ENCODE measurements around the gene HOOK2. TPM values are rescaled to one million over a fixed set of nuclear protein-coding genes. Genes with fewer than 3 reads are reported as not detected.
"Not testable (repeated sequence)": the region's sequence is repeated elsewhere in the genome, so short reads cannot be mapped to it uniquely, and the experiment has no call there.

The HOOK2 gene
- total and polyA plus RNA-seq, 2 experiments from 2014 or later: 56.9 to 86.4 TPM

DNA sequence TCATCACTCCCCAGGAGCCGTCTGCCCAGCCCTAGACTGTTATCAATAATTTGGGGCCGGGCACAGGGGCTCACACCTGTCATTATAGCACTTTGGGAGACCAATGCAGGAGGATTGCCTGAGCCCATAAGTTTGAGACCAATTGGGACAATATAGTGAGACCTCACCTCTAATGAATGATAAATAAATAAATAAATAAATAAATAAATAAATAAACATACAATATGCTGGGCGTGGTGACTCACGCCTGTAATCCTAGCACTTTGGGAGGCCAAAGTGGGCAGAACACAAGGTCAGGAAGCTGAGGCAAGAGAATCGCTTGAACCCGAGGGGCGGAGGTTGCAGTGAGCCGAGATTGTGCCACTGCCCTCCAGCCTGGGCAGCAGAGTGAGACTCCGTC, 62.0 kb downstream of the HOOK2 start:
- not testable (repeated sequence) for H3K9me2 ChIP-seq (ENCODE audit: insufficient read depth)

More for the DNA sequence above, 62.0 kb downstream of the HOOK2 start:
- H3K36me3 Mint-ChIP-seq (ENCODE audit: low read depth): peaks cover 86% of the 10 kb centered on the region
- peaks cover 60% of the 10 kb centered on the region for H3K36me3 ChIP-seq (ENCODE audit: insufficient read depth)
- H3K4me1 ChIP-seq (ENCODE audit: insufficient read depth); H2AFZ ChIP-seq; H3K4me3 Mint-ChIP-seq; H3K27ac Mint-ChIP-seq; H3K4me2 ChIP-seq; H3K27ac ChIP-seq (ENCODE audit: low read depth); H3K4me3 ChIP-seq; H3K27me3 ChIP-seq (ENCODE audit: insufficient read depth); DNase-seq (ENCODE audit: low spot score); H3K27me3 Mint-ChIP-seq (ENCODE audit: insufficient read depth, low read depth, poor library complexity); H3K9me3 Mint-ChIP-seq; ATAC-seq; H3K4me1 Mint-ChIP-seq: not testable (repeated sequence)
- peaks cover 26% of the 10 kb centered on the region for H3K79me2 ChIP-seq (replicated peaks; ENCODE audit: insufficient read depth)
- H4K20me1 ChIP-seq (replicated peaks; ENCODE audit: insufficient read depth): peaks cover 44% of the 10 kb centered on the region
- peaks cover 49% of the 10 kb centered on the region for H3F3A ChIP-seq (replicated peaks; ENCODE audit: low read depth)

Small RNA genes within 50 kb of the gene (microRNA-seq; reads per million reads assigned to microRNA genes)
- not detected for gene MIR5684

Small RNA genes within 50 kb of the gene (small RNA-seq; reads per million reads assigned to genes)
- gene MIR5684 (ENCODE audit: low replicate concordance): not detected

Other genes with a start within 250 kb of the HOOK2 start
- gene ZNF564, start 224.1 kb downstream of the HOOK2 start, total RNA-seq (2014; rRNA removed; shearing (Covaris generic)): 8.6 and 8.9 TPM in 2 replicates
- gene ZNF564, start 224.1 kb downstream of the HOOK2 start, polyA plus RNA-seq (2016; fragmentation: Nextera tagmentation; extraction: Ambion mirVana): 5.8 and 7.1 TPM in 2 replicates
- gene ZNF490, start 164.7 kb downstream of the HOOK2 start, total RNA-seq (2014; rRNA removed; shearing (Covaris generic)): 7.3 and 8.5 TPM in 2 replicates
- gene ZNF490, start 164.7 kb downstream of the HOOK2 start, polyA plus RNA-seq (2016; fragmentation: Nextera tagmentation; extraction: Ambion mirVana): 1.3 and 1.4 TPM in 2 replicates
- 15.3 TPM in 2 replicates for gene ZNF791, start 164.6 kb downstream of the HOOK2 start, total RNA-seq (2014; rRNA removed; shearing (Covaris generic))
- 9.8 and 12.2 TPM in 2 replicates for gene ZNF791, start 164.6 kb downstream of the HOOK2 start, polyA plus RNA-seq (2016; fragmentation: Nextera tagmentation; extraction: Ambion mirVana)
- 60.8 and 73.8 TPM in 2 replicates for gene MAN2B1, start 108.8 kb downstream of the HOOK2 start, total RNA-seq (2014; rRNA removed; shearing (Covaris generic))
- gene MAN2B1, start 108.8 kb downstream of the HOOK2 start, polyA plus RNA-seq (2016; fragmentation: Nextera tagmentation; extraction: Ambion mirVana): 33.2 and 39.2 TPM in 2 replicates
- 12.5 and 31.6 TPM in 2 replicates for gene WDR83, start 108.7 kb downstream of the HOOK2 start, total RNA-seq (2014; rRNA removed; shearing (Covaris generic))
- 18.5 and 18.6 TPM in 2 replicates for gene WDR83, start 108.7 kb downstream of the HOOK2 start, polyA plus RNA-seq (2016; fragmentation: Nextera tagmentation; extraction: Ambion mirVana)
- gene DHPS, start 93.7 kb downstream of the HOOK2 start, total RNA-seq (2014; rRNA removed; shearing (Covaris generic)): 126 and 141 TPM in 2 replicates
- gene DHPS, start 93.7 kb downstream of the HOOK2 start, polyA plus RNA-seq (2016; fragmentation: Nextera tagmentation; extraction: Ambion mirVana): 85.4 and 107 TPM in 2 replicates
- not detected in 2 replicates for gene GNG14, start 87.6 kb downstream of the HOOK2 start, total RNA-seq (2014; rRNA removed; shearing (Covaris generic))
- gene GNG14, start 87.6 kb downstream of the HOOK2 start, polyA plus RNA-seq (2016; fragmentation: Nextera tagmentation; extraction: Ambion mirVana): not detected in 2 replicates
- 12.3 and 19.4 TPM in 2 replicates for gene FBXW9, start 78.9 kb downstream of the HOOK2 start, total RNA-seq (2014; rRNA removed; shearing (Covaris generic))
- gene FBXW9, start 78.9 kb downstream of the HOOK2 start, polyA plus RNA-seq (2016; fragmentation: Nextera tagmentation; extraction: Ambion mirVana): 6.6 and 8.2 TPM in 2 replicates
- gene TNPO2, start 51.6 kb downstream of the HOOK2 start, total RNA-seq (2014; rRNA removed; shearing (Covaris generic)): 83.0 and 85.9 TPM in 2 replicates
- 35.8 and 37.1 TPM in 2 replicates for gene TNPO2, start 51.6 kb downstream of the HOOK2 start, polyA plus RNA-seq (2016; fragmentation: Nextera tagmentation; extraction: Ambion mirVana)
- 170 and 171 TPM in 2 replicates for gene TRIR, start 40.9 kb downstream of the HOOK2 start, total RNA-seq (2014; rRNA removed; shearing (Covaris generic))
- gene TRIR, start 40.9 kb downstream of the HOOK2 start, polyA plus RNA-seq (2016; fragmentation: Nextera tagmentation; extraction: Ambion mirVana): 254 and 257 TPM in 2 replicates
- 75.3 and 109 TPM in 2 replicates for gene GET3, start 38.1 kb downstream of the HOOK2 start, total RNA-seq (2014; rRNA removed; shearing (Covaris generic))
- gene GET3, start 38.1 kb downstream of the HOOK2 start, polyA plus RNA-seq (2016; fragmentation: Nextera tagmentation; extraction: Ambion mirVana): 89.5 and 90.4 TPM in 2 replicates
- gene BEST2, start 23.8 kb downstream of the HOOK2 start, total RNA-seq (2014; rRNA removed; shearing (Covaris generic)): 7.5 and 10.4 TPM in 2 replicates
- gene BEST2, start 23.8 kb downstream of the HOOK2 start, polyA plus RNA-seq (2016; fragmentation: Nextera tagmentation; extraction: Ambion mirVana): 1.2 and 1.3 TPM in 2 replicates
- 16.0 and 20.2 TPM in 2 replicates for gene JUNB, start 15.9 kb upstream of the HOOK2 start, total RNA-seq (2014; rRNA removed; shearing (Covaris generic))
- 7.7 and 7.8 TPM in 2 replicates for gene JUNB, start 15.9 kb upstream of the HOOK2 start, polyA plus RNA-seq (2016; fragmentation: Nextera tagmentation; extraction: Ambion mirVana)
- 465 and 486 TPM in 2 replicates for gene PRDX2, start 26.2 kb upstream of the HOOK2 start, total RNA-seq (2014; rRNA removed; shearing (Covaris generic))
- 314 and 346 TPM in 2 replicates for gene PRDX2, start 26.2 kb upstream of the HOOK2 start, polyA plus RNA-seq (2016; fragmentation: Nextera tagmentation; extraction: Ambion mirVana)
- 0.38 TPM in 1 of 2 replicates, not detected in the other for gene THSD8, start 26.5 kb upstream of the HOOK2 start, total RNA-seq (2014; rRNA removed; shearing (Covaris generic))
- gene THSD8, start 26.5 kb upstream of the HOOK2 start, polyA plus RNA-seq (2016; fragmentation: Nextera tagmentation; extraction: Ambion mirVana): 38.5 and 42.2 TPM in 2 replicates
- 62.6 and 68.2 TPM in 2 replicates for gene RNASEH2A, start 31.0 kb upstream of the HOOK2 start, total RNA-seq (2014; rRNA removed; shearing (Covaris generic))
- gene RNASEH2A, start 31.0 kb upstream of the HOOK2 start, polyA plus RNA-seq (2016; fragmentation: Nextera tagmentation; extraction: Ambion mirVana): 39.4 and 40.5 TPM in 2 replicates
- gene RTBDN, start 59.0 kb upstream of the HOOK2 start, total RNA-seq (2014; rRNA removed; shearing (Covaris generic)): 3.3 and 4.1 TPM in 2 replicates
- gene RTBDN, start 59.0 kb upstream of the HOOK2 start, polyA plus RNA-seq (2016; fragmentation: Nextera tagmentation; extraction: Ambion mirVana): 4.4 and 4.6 TPM in 2 replicates
- gene MAST1, start 63.0 kb upstream of the HOOK2 start, total RNA-seq (2014; rRNA removed; shearing (Covaris generic)): 13.4 and 19.9 TPM in 2 replicates
- 8.9 and 13.9 TPM in 2 replicates for gene MAST1, start 63.0 kb upstream of the HOOK2 start, polyA plus RNA-seq (2016; fragmentation: Nextera tagmentation; extraction: Ambion mirVana)
- gene DNASE2, start 105.9 kb upstream of the HOOK2 start, total RNA-seq (2014; rRNA removed; shearing (Covaris generic)): 27.3 and 35.0 TPM in 2 replicates
- gene DNASE2, start 105.9 kb upstream of the HOOK2 start, polyA plus RNA-seq (2016; fragmentation: Nextera tagmentation; extraction: Ambion mirVana): 15.9 and 17.4 TPM in 2 replicates
- 1.1 and 1.4 TPM in 2 replicates for gene KLF1, start 111.6 kb upstream of the HOOK2 start, total RNA-seq (2014; rRNA removed; shearing (Covaris generic))
- 0.74 and 0.80 TPM in 2 replicates for gene KLF1, start 111.6 kb upstream of the HOOK2 start, polyA plus RNA-seq (2016; fragmentation: Nextera tagmentation; extraction: Ambion mirVana)
- 73.3 and 99.8 TPM in 2 replicates for gene GCDH, start 115.6 kb upstream of the HOOK2 start, total RNA-seq (2014; rRNA removed; shearing (Covaris generic))
- 51.5 and 54.1 TPM in 2 replicates for gene GCDH, start 115.6 kb upstream of the HOOK2 start, polyA plus RNA-seq (2016; fragmentation: Nextera tagmentation; extraction: Ambion mirVana)
- 0.62 and 0.63 TPM in 2 replicates for gene SYCE2, start 143.7 kb upstream of the HOOK2 start, total RNA-seq (2014; rRNA removed; shearing (Covaris generic))
- gene SYCE2, start 143.7 kb upstream of the HOOK2 start, polyA plus RNA-seq (2016; fragmentation: Nextera tagmentation; extraction: Ambion mirVana): 1.9 and 2.9 TPM in 2 replicates
- gene FARSA, start 158.2 kb upstream of the HOOK2 start, total RNA-seq (2014; rRNA removed; shearing (Covaris generic)): 74.7 and 83.5 TPM in 2 replicates
- 86.4 and 86.5 TPM in 2 replicates for gene FARSA, start 158.2 kb upstream of the HOOK2 start, polyA plus RNA-seq (2016; fragmentation: Nextera tagmentation; extraction: Ambion mirVana)
- gene CALR, start 163.1 kb upstream of the HOOK2 start, total RNA-seq (2014; rRNA removed; shearing (Covaris generic)): 724 and 760 TPM in 2 replicates
- gene CALR, start 163.1 kb upstream of the HOOK2 start, polyA plus RNA-seq (2016; fragmentation: Nextera tagmentation; extraction: Ambion mirVana): 1,131 and 1,182 TPM in 2 replicates
- gene RAD23A, start 170.3 kb upstream of the HOOK2 start, total RNA-seq (2014; rRNA removed; shearing (Covaris generic)): 67.0 and 69.7 TPM in 2 replicates
- gene RAD23A, start 170.3 kb upstream of the HOOK2 start, polyA plus RNA-seq (2016; fragmentation: Nextera tagmentation; extraction: Ambion mirVana): 121 and 127 TPM in 2 replicates
- gene GADD45GIP1, start 181.7 kb upstream of the HOOK2 start, total RNA-seq (2014; rRNA removed; shearing (Covaris generic)): 46.5 and 63.9 TPM in 2 replicates
- gene GADD45GIP1, start 181.7 kb upstream of the HOOK2 start, polyA plus RNA-seq (2016; fragmentation: Nextera tagmentation; extraction: Ambion mirVana): 255 and 290 TPM in 2 replicates
- 0.28 TPM in 1 of 2 replicates, not detected in the other for gene DAND5, start 194.0 kb upstream of the HOOK2 start, total RNA-seq (2014; rRNA removed; shearing (Covaris generic))
- gene DAND5, start 194.0 kb upstream of the HOOK2 start, polyA plus RNA-seq (2016; fragmentation: Nextera tagmentation; extraction: Ambion mirVana): 0.10 and 0.18 TPM in 2 replicates
- 0.14 and 1.2 TPM in 2 replicates for gene NFIX, start 219.9 kb upstream of the HOOK2 start, total RNA-seq (2014; rRNA removed; shearing (Covaris generic))
- 0.06 and 0.31 TPM in 2 replicates for gene NFIX, start 219.9 kb upstream of the HOOK2 start, polyA plus RNA-seq (2016; fragmentation: Nextera tagmentation; extraction: Ambion mirVana)